Stimulated activated CD4-positive, alpha-beta T cell treated with anti-CD3 and anti-CD28 coated beads, Interleukin-4, amount 100 ng/mL, for 1 hour (primary cell): ENCODE measurements around the gene GLRX2.

Source experiments
- DNase-seq: peaks from one replicate; pipeline ENCODE4 v3.0.0-alpha.2; 2020

The GLRX2 gene

DNA sequence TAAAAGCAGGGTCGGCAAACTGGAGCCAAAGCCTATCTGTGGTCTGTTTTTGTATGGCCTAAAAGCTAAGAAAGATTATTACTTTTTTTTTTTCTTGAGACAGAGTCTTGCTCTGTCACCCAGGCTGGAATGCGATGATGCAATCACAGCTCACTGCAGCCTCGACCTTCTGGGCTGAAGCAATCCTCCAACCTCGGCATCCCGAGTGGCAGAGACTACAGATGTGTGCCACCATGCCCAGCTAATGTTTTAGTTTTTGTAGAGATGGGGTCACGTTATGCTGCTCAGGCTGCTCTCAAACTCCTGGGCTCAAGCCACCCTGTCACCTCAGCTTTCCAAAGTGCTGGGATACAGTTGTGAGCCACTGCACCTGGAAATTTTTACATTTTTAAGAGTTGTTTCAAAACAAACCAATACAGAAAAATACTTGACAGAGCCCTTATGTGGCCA, 6.5 kb upstream of the GLRX2 start:
- no peak for DNase-seq

DNA sequence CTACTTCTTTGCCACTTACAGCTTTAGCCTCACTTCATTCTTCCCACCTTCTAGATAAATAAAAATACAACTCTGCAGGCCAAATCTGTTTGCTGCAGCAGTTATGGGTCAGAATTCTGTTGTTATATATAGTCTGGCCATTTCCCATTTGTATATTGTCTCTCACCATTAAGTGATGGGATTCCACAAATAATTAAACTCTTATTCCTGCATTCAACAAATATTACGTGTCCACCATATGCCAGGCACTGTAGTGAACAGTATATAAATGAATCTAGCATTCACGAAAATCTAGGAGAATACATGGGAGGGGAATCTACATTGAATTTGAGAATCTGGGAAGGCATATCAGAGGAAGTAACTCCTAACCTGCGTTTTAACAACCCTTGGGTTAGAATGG, 5.7 kb upstream of the GLRX2 start:
- DNase-seq, result no peak

DNA sequence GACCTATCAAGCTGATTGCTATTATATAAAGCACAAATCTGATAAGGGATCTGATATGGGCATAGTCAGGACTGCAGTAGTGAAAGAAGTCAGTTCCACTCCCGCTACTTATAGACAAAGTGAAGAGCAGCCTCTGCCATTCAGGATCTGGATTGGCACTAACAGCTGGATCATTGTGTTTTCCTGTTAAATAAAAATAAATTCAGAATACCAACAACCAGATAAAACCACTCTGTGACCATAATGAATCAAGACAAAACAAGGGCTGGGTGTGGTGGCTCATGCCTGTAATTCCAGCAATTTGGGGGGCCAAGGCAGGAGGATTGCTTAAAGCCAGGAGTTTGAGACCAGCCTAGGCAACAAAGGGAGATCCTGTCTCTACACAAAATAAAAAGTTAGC, 5.0 kb upstream of the GLRX2 start:
- DNase-seq, result no peak

DNA sequence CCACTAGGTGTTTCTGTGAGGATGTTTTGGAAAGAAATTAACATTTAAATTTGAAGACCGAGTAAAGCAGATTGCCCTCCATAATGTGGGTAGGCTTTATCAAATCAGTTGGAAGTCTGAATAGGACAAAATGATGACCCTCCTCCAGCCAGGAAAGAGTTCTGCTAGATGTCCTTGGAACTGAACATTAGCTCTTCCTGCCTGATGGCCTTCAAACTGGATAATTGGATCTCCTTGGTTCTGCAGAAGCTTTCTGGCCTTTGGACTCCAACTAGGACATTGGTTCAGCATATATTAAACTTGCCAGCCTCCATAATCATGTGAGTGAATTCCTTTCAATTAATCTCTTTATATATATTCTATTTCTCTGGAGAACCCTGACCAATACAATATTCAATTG, 4.4 kb upstream of the GLRX2 start:
- no peak for DNase-seq

DNA sequence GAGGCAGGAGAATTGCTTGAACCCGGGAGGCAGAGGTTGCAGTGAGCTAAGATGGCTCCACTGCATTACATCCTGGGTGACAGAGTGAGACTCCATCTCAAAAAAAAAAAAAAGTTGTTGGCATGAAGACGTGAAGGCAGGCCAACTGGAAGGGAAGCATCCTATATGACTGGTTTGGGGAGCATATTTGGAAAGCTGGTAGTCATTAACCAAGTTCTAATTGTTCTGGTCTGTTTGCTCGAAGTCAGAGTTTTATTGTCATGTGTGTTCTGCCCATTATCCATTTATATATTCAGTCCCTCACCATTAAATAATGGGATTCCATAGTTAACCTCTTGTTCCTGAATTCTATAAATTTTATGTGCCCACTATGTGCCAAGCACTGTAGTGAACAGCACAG, 3.3 kb upstream of the GLRX2 start:
- DNase-seq, result no peak

DNA sequence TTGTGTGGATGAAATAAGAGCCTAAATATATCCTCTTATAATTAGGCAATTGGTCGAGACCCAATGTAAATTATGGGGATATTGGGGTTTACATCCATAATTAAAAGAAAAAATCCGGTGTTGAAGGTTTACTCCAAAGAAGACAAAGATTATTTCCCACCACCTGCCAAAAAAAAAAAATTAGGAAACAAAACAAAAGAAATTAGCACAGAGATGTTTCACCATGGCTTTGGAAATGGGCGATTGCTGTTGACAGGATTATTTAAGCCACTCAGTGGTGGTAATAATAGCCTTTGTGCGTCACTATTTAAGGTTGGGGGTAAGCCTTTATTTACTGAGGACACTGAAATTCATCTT, 585 bp upstream of the GLRX2 start:
- DNase-seq, result no peak

DNA sequence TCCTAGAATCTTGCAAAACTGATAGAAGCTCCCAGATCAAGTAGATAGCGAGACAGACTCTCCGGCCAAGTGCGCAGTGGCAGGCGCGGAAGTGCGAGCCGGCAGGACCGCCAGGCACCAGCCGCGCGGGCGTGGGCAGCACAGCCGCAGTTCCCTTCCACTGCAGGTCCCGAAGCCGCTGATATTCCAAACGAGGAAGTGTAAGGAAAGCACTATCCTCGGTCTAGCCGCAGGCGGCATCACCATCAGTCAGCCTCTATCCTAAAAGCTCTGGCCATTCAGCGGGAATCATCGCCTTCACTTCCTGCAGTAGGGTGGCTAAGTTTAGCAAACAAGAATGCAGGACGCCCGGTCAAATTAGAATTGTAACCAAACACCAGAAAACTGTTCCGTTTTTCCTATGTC, 710 bp downstream of the GLRX2 start:
- DNase-seq, result peak; percentile 21

DNA sequence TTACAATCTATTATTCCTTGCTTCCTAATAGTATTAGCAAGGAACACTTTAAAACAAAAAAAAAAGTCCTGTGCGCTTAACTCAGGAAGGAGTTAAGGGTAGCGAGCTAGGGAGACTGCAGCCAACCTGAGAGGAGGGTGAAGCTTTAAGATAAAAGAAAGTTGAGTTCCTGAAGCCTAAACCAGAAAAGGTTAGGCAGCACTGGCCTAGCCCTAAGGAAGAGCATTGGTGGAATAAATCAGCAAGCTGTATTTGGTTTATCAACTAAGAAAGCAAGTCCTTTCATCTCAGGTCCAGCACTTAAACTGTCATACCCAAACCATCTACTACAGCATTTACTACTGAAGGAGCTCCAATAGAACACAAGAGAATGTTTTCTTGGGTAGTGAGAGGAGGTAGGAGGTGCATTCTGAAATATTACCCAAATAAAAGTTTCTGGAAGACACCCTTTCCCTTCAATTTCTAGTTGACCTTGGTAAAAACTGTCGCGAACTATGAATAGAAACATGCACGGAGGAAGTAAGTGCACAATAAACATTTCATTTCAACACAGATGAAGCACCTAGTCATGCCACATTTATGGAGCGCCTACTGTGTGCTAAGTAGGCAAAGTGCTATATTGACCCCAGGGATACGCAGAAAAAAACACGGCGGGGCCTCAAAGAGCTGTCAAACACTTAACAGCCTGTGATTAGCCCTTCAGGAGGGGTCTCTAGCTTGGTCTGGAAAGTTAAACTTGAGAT, 1.3 kb downstream of the GLRX2 start:
- no peak for DNase-seq

DNA sequence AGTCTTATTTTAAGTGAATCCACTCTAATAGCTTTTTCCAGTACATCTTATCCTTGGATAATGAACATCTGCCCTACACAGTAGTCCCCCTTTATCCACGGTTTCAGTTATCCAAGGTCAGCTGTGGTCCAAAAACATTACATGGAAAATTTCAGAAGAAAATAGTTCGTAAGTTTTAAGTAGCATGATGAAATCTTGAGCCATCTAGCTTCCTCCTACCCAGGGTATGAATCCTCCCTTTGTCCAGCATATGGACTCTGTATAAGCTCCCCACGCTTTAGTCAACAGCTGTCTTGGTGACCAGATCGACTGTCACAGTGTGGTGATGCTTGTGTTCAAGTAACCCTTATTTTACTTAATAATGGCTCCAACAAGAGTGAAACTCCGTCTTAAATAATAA, 2.6 kb downstream of the GLRX2 start:
- no peak for DNase-seq

DNA sequence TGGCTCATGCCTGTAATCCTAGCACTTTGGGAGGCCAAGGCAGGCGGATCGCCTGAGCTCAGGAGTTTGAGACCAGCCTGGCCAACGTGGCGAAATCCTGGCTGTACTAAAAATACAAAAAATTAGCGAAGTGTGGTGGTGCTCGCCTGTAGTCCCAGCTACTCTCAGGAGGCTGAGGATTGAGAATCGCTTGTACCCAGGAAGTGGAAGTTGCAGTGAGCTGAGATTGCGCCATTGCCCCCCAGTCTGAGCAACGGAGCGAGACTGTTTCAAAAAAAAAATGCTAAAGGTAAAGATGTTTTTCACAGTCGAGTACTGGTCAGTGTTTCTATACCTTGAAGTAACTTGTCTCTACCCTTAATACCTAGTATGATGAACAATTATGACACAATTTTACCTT, 11.1 kb downstream of the GLRX2 start:
- DNase-seq, result no peak

DNA sequence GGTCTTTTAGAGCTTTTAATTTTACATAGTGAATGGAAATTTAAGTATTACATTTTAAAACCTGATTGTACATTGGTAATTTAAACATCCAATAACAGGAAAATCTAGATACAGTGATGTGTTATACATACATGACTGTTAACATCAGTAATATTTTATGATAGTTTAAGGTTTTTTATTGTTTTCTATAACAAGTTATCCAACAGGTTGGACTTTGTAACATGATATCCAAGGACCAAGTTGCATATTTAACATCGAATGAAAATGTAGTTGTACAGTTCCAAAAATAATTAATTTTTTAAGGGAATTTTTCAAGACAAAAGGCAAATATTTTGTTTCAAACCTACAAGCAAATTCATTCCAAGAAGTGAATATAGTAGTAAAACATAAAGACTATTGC, 14.3 kb downstream of the GLRX2 start:
- no peak for DNase-seq

DNA sequence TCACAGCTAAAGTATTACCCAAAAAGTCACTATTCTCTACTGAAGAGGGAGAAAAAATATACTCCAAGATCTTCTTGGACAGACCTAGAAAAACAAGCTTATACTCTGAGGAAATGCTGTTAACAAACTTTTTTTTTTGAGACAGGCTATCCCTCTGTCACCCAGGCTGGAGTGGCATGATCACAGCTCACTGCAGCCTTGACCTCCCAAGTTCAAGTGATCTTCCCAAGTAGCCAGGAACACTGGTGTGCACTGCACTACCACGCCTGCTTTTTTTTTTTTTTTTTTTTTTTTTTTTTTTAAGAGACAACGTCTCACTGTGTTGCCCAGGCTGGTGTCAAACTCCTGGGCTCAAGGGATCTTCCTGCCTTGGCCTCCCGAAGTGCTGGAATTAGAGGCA, 17.3 kb downstream of the GLRX2 start:
- no peak for DNase-seq

DNA sequence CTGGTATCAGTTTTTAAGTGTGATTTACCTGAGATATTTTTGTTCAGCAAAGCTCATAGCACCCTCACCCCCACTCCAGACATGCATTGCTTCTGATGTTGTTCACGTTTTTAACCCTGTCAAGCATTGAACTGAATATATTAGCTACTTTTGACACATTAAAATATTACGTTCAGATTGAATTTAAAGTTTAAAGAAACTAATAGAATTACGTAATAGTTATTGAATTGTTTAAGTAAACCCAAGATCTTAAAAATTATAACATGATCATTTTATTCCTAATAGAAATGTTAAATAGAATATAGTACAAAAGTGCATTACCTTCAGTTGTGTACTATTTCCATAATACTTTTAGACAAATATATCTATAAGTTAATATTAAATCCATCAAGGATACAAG, 18.9 kb downstream of the GLRX2 start:
- no peak for DNase-seq

DNA sequence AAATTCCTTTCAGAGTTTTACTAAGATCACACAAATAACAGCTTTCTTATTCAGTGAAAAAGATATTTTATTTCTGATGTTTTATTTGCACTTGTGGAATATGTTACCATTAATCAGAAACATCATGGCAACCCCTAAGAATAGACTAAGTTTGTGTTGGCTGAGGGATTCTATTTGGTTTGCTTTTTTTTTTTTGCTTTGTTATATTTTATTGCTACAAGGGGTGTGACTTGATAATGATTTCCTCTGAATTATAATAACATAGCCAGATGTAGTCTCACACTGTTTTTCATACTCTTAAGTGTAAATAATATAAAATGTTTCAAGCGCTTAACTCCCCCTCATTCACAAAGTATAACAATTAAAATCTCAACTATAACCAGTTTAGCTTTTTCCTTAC, 20.0 kb downstream of the GLRX2 start:
- no peak for DNase-seq

DNA sequence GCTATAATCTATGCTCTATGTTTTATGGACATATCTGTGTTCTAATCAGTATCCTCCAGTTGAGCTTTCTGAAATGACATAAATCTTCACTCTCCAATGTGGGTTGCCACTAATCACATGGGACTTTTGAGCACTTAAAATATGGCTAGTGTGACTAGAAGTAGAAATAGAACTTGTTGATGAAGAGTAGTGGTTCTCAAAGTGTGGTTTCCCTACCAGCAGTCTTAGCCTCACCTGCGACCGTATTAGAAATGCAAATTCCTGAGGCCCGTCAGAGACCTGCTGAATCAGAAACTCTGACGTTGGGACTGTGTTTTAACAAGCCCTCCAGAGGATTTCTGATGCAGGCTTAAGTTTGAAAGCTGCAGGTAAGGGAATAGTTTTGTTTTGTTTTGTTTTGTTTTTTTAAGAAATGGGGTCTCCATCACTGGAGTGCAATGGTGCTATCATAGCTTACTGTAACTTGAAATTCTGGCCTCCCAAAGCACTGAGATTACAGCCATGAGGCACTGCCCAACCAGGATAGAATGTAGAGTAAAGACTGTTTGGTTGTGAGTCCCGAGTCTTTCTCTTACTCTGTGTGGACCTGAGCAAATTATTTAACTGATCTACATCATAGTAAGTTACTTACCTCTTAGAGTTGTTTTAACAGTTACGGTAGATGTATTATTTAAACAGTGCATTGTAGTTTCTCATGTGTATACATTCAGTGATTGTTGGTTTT, 21.7 kb downstream of the GLRX2 start:
- DNase-seq, result no peak

DNA sequence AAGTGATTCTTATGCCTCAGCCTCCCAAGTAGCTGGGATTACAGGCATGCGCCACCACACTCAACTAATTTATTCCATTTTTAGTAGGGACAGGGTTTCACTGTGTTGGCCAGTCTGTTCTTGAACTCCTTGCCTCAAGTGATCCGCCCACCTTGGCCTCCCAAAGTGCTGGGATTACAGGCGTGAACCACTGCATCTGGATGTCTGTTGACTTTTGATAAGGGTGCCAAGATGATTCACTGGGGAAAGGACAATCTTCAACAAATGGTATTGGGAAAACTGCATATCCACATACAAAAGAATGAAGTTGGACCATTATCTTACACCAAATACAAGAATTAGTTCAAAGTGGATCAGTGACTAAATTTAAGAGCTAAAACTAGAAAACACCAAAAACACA, 26.0 kb downstream of the GLRX2 start:
- no peak for DNase-seq

DNA sequence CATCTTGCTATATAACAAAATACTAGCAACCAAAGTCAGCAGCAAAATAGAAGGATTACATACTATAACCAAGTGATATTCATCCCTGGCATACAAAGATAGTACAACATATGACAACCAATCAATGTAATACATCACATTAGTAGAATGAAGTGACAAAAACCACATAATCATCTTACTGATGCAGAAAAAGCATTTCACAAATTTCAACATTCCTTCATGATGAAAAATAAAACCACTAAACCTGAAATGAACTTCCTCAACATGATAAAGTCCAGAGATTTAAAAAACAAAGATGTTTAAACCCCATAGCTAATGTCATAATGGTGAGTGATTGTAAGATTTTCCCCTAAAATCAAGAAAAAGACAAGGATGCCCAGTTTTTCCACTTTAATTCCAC, 27.2 kb downstream of the GLRX2 start:
- no peak for DNase-seq

DNA sequence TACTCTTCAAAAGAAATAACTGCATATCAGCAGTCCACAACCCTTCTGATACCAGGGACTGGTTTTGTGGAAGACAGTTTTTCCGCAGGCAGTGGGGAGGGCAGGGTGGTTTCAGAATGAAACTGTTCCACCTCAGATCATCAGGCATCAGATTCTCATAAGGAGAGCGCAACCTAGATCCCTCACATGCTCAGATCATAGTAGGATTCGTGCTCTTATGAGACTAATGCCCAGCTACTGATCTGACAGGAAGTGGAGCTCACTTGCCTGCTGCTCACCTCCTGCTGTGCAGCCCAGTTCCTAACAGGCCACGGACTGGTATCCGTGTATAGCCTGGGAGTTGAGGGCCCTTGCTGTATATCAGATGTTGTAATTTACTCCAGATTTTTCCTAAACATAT, 34.3 kb downstream of the GLRX2 start:
- no peak for DNase-seq

DNA sequence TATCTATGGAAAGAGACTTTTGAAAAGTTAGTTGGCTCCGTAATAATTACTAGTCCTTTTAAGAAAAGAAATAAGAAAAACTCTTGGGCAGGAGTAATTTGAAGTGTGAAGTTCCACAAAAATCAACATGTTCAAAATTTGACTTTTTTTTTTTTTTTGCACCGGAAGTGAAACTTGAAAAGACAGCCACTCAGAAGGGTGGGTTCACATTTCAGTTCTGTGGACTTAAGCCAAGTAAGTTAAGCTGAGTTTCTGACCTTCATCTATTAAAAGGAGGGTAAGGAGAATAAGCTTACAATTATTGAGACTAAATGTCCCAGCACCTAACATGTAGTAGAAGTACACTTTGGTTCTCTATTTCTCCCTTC, 34.8 kb downstream of the GLRX2 start:
- no peak for DNase-seq

DNA sequence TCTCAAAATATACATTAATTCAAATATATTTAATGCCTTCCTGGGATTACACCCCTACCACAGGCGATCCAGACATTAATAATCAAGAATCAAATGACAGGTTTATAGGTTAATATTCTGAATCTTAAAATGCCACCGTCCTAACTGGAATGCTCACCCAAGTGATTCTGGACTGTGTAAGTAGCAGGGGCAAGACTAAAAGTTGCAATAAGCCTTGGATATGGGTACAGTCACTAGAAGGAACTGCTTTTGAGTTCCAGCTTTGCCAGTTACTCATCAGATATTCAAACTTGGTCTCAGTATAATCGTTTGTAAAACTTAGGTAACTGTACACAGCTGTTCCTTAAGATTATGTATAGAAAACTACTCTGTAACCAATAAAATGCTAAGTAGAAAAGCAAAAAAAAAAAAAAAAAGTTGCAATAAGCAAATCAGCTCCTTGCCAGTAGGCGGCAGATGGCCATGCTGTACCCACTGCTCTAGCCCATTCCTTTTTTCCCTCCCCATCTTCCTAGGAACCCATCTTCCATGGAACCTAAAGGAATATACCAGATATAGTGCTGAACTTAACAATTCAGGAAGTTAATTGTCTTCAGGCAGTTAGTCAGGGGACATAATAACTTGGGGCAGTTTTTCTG, 35.3 kb downstream of the GLRX2 start:
- no peak for DNase-seq

DNA sequence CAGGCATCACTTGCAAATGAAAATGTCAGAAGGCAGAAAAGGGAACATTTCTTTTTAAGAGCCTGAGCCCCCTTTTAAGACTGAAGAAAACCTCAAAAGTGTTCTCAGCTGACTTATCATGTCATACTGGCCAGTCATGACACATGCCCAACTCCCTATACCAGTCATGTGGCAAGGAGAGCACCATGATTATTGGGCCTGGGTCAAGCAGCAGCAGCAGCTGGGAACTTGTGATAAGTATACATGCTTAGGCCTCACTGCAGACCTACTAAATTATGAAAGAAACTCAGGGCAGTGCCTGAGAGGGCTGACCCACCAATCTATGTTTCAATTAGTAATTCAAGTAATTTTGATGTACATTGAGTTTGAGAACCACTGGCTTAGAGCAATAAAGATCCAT, 37.2 kb downstream of the GLRX2 start:
- DNase-seq, result no peak

DNA sequence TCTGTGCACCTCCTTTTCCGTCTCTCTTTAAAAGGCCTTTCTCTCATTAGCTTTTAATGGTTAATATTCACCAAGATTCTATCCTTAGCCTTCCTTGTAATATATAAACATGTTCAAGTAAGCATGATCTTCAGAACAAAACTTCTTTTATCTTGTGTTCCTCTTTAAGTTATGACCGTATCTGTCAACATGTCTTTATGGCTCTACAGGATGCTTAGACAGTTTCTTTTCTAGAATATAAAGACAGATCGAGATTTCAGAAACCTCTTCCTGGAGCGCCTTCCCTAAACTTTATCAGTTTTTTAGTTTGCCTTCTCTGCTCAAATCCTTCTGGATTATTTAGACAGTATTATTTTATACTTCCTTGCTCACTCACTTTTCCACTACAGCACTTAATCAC, 38.6 kb downstream of the GLRX2 start:
- DNase-seq, result no peak

DNA sequence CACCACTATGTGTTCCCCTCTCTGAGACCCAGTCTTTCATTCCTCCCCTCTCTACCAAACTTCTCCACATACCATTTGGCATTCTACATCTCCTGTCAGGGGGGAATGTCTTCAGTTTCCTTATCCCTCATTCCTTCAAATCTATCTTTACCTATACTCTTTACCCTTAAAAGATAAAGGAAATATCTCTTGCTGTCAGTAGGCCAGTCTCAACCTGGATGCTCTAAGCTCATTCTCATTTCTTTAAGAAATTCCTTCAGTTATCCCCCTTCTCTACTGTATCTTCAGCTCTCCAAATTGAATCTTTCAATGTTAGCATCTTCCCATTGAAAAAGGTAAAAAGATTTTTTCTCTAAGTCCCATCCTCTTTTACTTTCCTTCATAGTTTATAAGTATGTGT, 39.3 kb downstream of the GLRX2 start:
- DNase-seq, result no peak

DNA sequence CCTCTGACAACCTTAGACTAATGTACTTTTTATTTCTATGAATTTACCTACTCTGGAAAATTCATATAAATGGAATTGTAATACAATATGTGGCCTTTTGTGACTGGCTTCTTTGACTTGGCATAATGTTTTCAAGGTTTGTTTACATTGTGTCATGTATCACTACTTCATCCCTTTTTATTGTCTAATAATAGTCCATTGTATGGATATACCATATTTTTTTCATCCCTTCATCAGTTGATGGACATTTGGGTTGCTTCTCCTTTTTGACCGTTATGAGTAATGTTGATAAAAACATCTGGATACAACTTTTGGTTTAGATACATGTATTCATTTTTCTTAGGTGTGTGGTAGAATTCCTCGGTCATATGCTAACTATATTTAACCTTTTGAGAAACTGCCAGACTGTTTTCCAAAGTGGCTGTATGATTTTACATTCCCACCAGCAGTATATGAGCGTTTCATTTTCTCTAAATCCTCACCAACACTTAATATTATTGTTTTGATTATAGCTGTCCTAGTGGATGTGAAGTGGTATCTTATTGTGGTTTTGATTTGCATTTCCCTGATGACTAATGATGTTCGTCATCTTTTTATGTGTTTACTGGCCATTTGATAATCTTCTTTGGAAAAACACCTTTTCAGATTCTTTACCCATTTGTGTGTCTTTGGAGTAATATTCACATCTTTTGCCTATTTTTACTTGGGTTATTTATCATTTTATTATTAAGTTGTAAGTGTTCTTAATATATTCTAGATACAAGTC, 42.3 kb downstream of the GLRX2 start:
- DNase-seq, result no peak
